Globus pallidus (tissue), 1 donor: ENCODE measurements around the gene ACTA2.

Experiments used
- DNase-seq: peaks from one replicate; pipeline ENCODE4 v3.0.0-alpha.2; 2015; ENCODE audit warnings: low spot score

Gene ACTA2

GRCh38 chr10:88981435-88981834, 28.9 kb upstream of the ACTA2 start:
- no peak for DNase-seq

DNA sequence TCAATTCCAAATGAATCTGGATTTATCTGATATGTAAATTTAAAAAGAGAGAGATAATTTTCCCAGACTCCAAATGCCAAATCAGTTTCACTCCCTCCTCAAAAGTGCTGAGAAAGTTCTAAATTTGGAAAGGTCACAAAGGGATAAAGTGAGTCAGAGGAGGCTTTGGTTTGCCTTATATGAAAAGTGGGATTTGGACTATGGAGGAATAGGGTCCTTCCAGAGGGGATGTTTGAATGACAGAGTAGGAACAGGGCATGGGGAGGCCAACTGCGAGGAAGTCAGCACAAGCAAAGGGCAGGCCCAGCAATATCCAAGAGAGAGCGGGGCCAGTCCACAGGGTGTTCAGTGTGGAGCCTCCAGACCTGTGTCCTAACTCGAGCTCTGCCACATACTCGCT, 28.2 kb upstream of the ACTA2 start:
- no peak for DNase-seq

- DNase-seq = no peak
These were observed 27.7 kb upstream of the ACTA2 start for GRCh38 chr10:88980247-88980646.

- DNase-seq = no peak
These were observed 27.0 kb upstream of the ACTA2 start for GRCh38 chr10:88979603-88980002.

DNA sequence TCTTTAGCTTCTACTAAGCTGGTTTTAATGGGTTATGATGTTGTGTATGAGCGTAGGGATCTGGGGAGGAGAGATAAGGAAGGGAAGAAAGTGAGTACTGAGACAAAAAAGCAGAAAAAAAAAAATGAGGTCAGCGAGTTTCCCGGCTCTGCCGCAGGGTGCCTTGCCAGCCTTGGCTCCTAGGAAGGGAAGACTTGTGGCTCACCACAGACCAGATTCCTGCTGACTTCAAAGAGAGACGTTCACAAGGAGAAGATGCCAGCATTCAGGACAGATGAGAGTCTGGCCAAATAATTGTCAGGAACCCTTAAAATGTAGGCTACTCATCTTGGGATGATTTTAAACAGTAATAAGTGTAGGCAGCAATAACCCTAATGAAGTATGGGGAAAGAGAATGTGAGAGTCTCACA, 26.6 kb upstream of the ACTA2 start:
- peak; percentile 25 for DNase-seq

- DNase-seq = no peak
These were observed 25.9 kb upstream of the ACTA2 start for GRCh38 chr10:88978463-88978862.

DNA sequence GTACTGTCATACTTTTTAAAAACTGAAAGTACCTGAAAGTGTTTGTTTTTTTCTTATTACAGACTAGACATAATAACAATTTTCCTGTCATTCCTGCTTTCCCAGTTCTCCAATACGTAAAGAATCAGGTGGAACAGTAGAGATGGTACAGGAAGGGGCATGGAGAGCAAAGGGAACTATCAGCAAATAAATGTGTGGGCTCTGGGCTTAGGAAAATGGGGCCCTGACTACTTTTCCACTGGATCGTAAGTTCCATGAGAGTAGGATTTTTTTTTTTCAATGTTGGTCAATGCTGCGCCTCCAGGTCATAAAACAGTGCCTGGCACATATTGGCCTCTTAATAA, 22.8 kb upstream of the ACTA2 start:
- no peak for DNase-seq

DNA sequence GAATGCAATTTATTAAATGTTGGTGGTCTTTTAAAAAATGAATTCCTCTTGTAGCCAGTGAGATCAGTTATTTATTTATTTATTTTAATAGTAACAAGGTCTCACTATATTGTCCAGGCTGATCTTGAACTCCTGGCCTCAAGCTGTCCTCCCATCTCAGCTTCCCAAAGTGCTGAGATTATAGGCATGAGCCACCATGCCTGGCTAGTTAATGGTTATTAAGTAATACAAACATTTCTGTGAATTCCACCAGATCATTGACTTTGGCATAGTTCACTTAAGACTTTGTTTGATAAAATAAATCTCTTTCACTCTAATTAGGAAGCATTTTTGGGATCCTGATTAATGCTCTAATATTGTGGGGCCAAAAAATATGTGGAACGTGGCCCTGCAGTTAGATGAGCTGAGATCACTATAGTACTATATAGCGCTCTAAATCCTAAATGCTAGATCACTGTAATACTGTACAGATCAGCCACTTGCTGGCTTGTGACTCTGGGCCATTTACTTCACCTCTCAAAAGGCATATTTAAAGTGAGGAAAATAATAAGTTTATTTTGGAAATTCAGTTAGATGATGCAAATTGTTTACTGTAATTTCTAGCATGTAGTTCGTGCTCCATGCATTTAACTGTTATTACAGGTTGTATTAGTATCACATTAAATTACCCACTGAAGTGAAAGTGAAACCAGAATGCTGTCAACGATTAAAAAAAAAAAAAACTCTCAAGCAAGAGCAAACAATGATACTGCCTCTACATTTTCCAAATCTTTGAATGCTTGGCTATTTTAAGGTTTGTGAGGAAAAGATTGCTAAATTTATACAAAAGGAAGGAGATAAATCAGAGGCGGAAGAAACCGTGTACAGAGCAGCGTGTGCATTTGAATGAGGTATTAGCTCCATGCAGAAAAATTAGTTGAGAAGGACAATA, 22.1 kb upstream of the ACTA2 start:
- DNase-seq = no peak

DNA sequence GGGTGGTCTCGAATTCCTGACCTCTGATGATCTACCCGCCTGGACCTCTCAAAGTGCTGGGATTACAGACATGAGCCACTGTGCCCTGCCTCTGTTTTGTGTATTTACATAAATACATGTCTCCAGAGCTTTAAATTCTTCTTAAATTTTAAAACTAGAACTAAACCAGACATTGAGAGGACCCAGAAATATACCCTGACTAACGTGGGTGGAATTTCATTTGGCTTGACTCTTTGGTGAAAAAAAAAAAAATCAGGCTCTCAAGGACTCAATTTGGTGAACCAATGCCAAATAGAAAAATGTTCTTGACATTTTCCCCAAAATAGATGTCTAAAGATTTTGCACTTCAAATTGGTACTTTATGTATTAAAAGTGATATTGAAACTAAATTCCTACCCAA, 21.4 kb upstream of the ACTA2 start:
- no peak for DNase-seq

DNA sequence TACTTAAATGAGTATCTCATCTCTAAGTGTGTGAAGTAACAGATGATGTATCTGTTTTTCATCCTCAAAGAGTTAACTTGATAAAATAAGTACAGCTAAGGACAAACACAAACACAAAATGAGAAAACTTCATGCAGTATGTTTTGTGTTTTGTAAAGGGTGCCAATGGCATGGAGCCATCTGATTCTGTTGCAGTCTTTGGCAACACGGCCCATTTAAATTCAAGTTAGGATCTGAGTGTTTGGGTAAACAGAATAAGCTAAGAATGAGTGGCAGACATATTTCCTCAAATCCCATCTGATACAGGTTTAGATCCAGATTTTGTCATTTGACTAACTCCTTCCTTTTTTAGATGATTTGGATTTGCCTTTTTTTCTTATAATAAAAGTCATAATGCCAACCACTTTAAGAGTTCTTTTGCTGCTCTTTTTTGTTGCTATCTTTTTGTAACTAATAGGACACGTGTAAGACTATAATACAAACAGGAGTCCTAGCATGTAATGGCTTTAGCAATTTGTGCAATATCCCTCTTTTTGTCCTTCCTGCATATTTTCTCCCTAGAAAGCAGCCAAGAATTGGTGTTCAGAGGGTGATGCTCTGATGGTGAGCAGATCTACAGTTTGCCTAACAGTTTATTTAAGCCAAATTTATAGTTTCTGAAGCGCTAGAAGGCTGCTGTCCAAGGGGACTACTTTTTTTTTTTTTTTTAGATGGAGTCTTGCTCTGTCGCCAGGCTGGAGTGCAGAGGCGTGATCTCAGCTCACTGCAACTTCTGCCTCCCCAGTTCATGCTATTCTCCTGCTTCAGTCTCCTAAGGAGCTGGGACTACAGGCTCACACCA, 18.9 kb upstream of the ACTA2 start:
- DNase-seq = no peak

GRCh38 chr10:88968391-88968790, 15.8 kb upstream of the ACTA2 start:
- DNase-seq = no peak

GRCh38 chr10:88966797-88967196, 14.2 kb upstream of the ACTA2 start:
- DNase-seq = no peak

- DNase-seq = no peak
These were observed 12.4 kb upstream of the ACTA2 start for GRCh38 chr10:88964869-88965415.

DNA sequence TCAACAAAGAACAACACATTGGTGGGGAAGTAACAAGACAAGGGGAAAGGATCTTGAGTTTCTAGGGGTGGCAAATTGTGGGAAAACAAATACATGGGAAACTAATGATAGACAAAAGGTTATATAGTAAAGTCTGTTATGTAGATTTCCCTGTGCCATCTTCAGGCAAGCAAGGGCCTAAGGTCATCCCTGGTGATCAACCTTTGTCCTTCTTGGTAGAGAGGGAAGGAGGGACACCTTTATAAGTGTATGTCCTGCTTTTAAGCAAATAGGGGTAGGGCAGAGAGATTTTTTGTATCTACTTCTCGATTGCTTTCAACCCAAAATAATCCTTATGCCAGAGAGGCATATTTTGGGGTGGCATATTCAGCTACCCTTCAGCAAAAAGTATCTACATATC, 11.8 kb upstream of the ACTA2 start:
- DNase-seq = no peak

- no peak for DNase-seq
These were observed 10.7 kb upstream of the ACTA2 start for GRCh38 chr10:88963318-88963717.

DNA sequence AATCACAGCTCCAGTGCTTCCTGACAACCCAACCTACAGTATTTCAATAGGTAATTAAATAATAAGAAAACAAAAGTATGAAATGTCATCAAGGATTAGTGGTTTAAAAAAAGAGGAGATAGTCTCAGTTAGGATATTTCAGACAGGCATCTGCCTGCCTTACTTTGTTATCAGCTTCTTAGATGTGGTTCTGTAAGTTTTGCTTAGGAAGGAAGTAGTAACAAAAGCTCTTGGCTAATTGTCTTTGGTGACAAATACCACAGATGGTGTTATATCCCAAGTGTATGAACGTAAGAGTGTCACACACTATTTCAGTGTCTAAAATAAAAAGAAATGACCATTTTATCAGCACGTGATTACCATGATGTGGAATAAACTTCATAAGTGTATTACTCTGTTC, 9.8 kb upstream of the ACTA2 start:
- DNase-seq = no peak

- no peak for DNase-seq
These were observed 8.7 kb upstream of the ACTA2 start for GRCh38 chr10:88961266-88961665.

- DNase-seq = no peak
These were observed 8.2 kb upstream of the ACTA2 start for GRCh38 chr10:88960802-88961201.

- DNase-seq = no peak
These were observed 6.1 kb upstream of the ACTA2 start for GRCh38 chr10:88958721-88959120.

GRCh38 chr10:88957381-88957780, 4.8 kb upstream of the ACTA2 start:
- no peak for DNase-seq

GRCh38 chr10:88954458-88955083, 2.0 kb upstream of the ACTA2 start:
- DNase-seq = no peak

DNA sequence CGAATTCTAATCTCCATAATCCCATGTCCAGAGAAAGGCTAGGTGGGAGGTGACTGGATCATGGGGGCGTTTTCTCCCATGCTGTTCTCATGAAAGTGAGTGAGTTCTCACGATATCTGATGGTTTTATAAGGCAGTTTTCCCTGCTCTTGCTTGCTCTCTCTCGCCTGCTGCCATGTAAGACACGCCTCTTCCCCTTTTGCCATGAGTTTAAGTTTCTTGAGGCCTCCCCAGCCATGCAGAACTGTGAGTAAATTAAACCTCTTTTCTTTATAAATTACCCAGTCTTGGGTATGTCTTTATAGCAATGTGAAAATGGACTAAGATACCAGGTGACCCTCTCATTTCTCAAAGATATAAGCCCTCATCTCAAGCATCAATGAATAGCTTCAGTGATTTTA, 1.1 kb upstream of the ACTA2 start:
- no peak for DNase-seq
